ENCODE measurements around the gene MYCN. TPM values are rescaled to one million over a fixed set of nuclear protein-coding genes. Genes with fewer than 3 reads are reported as not detected.

MYCN gene
- total RNA-seq, 1 experiment from 2014 or later, result 8.7 TPM

GRCh38 chr2:15906778-15907177 is 33.6 kb upstream of the MYCN start:
- Mint-ChIP-seq H3K27ac (ENCODE audit: unreplicated experiment) (no peak overlapping the region), H3K4me1 (ENCODE audit: low read depth, unreplicated experiment) (no peaks in the 10 kb centered on the region), H3K27me3 (ENCODE audit: unreplicated experiment) (peaks cover 10% of the 10 kb centered on the region), H3K9me3 (ENCODE audit: low read depth, unreplicated experiment) (no peaks in the 10 kb centered on the region), H3K36me3 (ENCODE audit: insufficient read depth, unreplicated experiment) (no peaks in the 10 kb centered on the region), H3K4me3 (ENCODE audit: low read depth, unreplicated experiment) (no peak overlapping the region)
- TF ChIP-seq, protein P1, sequence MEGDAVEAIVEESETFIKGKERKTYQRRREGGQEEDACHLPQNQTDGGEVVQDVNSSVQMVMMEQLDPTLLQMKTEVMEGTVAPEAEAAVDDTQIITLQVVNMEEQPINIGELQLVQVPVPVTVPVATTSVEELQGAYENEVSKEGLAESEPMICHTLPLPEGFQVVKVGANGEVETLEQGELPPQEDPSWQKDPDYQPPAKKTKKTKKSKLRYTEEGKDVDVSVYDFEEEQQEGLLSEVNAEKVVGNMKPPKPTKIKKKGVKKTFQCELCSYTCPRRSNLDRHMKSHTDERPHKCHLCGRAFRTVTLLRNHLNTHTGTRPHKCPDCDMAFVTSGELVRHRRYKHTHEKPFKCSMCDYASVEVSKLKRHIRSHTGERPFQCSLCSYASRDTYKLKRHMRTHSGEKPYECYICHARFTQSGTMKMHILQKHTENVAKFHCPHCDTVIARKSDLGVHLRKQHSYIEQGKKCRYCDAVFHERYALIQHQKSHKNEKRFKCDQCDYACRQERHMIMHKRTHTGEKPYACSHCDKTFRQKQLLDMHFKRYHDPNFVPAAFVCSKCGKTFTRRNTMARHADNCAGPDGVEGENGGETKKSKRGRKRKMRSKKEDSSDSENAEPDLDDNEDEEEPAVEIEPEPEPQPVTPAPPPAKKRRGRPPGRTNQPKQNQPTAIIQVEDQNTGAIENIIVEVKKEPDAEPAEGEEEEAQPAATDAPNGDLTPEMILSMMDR (IDR thresholded peaks at IDR 0.05; ENCODE audit: unreplicated experiment), result no peak
- BruUV-seq (replicated peaks), result no TSS peak
- intact Hi-C loops (cut with micrococcal nuclease; ENCODE audit: unreplicated experiment), result no loop called here
- DNase-seq, result no peak
- CTCF ChIA-PET, result no interaction called here

- Mint-ChIP-seq H3K36me3 (ENCODE audit: insufficient read depth, unreplicated experiment) (no peaks in the 10 kb centered on the region), H3K4me1 (ENCODE audit: low read depth, unreplicated experiment) (no peaks in the 10 kb centered on the region), H3K27me3 (ENCODE audit: unreplicated experiment) (peaks cover 10% of the 10 kb centered on the region), H3K9me3 (ENCODE audit: low read depth, unreplicated experiment) (no peaks in the 10 kb centered on the region), H3K4me3 (ENCODE audit: low read depth, unreplicated experiment) (no peak overlapping the region), H3K27ac (ENCODE audit: unreplicated experiment) (no peak overlapping the region)
- TF ChIP-seq, protein P1 (IDR thresholded peaks at IDR 0.05; ENCODE audit: unreplicated experiment), result no peak
- CTCF ChIA-PET, result no interaction called here
- BruUV-seq (replicated peaks), result no TSS peak
- intact Hi-C loops (cut with micrococcal nuclease; ENCODE audit: unreplicated experiment), result no loop called here
- no peak for DNase-seq
These were observed 32.7 kb upstream of the MYCN start for GRCh38 chr2:15907461-15908324.

DNA sequence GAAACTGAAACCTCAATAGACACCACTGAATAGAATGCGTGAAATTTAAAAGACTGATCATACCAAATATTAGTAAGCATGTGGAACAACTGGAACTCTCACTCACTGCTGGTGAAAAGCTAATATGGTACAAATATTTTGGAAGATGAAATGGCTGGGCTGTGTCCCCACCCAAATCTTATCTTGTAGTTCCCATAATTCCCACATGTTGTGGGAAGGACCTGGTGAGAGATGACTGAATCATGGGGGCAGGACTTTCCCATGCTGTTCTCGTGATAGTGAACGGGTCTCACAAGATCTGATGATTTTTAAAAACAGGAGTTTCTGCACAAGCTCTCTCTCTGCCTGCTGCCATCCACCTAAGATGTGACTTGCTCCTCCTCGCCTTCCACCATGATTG is 32.0 kb upstream of the MYCN start:
- no peak for DNase-seq
- BruUV-seq (replicated peaks), result no TSS peak
- Mint-ChIP-seq H3K36me3 (ENCODE audit: insufficient read depth, unreplicated experiment) (no peaks in the 10 kb centered on the region), H3K9me3 (ENCODE audit: low read depth, unreplicated experiment) (no peaks in the 10 kb centered on the region), H3K4me3 (ENCODE audit: low read depth, unreplicated experiment) (no peak overlapping the region), H3K4me1 (ENCODE audit: low read depth, unreplicated experiment) (no peaks in the 10 kb centered on the region), H3K27ac (ENCODE audit: unreplicated experiment) (no peak overlapping the region), H3K27me3 (ENCODE audit: unreplicated experiment) (peaks cover 17% of the 10 kb centered on the region)
- TF ChIP-seq, protein P1 (IDR thresholded peaks at IDR 0.05; ENCODE audit: unreplicated experiment), result no peak
- intact Hi-C loops (cut with micrococcal nuclease; ENCODE audit: unreplicated experiment), result no loop called here
- CTCF ChIA-PET, result no interaction called here

DNA sequence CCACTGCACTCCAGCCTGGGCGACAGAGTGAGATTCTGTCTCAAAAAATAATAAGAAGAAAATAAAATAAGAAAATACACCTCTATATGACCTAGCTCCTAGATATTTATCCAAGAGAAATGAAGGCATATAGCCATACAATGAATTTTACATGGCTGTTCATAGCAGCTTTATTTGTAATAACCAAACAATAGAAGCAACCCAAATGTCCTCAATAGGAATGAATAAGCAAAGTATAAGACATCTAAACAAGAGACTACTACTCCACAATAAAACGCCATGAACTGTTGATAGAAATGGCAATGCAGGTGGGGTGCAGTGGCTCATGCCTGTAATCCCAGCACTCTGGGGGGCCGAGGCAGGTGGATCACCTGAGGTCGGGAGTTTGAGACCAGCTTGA is 31.2 kb upstream of the MYCN start:
- Mint-ChIP-seq H3K4me1 (ENCODE audit: low read depth, unreplicated experiment) (no peaks in the 10 kb centered on the region), H3K27ac (ENCODE audit: unreplicated experiment) (no peak overlapping the region), H3K27me3 (ENCODE audit: unreplicated experiment) (peaks cover 25% of the 10 kb centered on the region), H3K4me3 (ENCODE audit: low read depth, unreplicated experiment) (no peak overlapping the region), H3K36me3 (ENCODE audit: insufficient read depth, unreplicated experiment) (no peaks in the 10 kb centered on the region), H3K9me3 (ENCODE audit: low read depth, unreplicated experiment) (no peaks in the 10 kb centered on the region)
- TF ChIP-seq, protein P1 (IDR thresholded peaks at IDR 0.05; ENCODE audit: unreplicated experiment), result no peak
- CTCF ChIA-PET, result no interaction called here
- DNase-seq, result no peak
- intact Hi-C loops (cut with micrococcal nuclease; ENCODE audit: unreplicated experiment), result no loop called here
- no TSS peak for BruUV-seq (replicated peaks)
